Fibroblast of lung (primary cell): Measurements from ENCODE around the gene VCAM1.

Source experiments
- CTCF ChIP-seq, 2 donors: IDR thresholded peaks in 1 of 2; conservative IDR thresholded peaks in 1 of 2; 1 replicate in 1 of 2; 2 replicates in 1 of 2; pipeline ENCODE4 v1.5.1; 2011 to 2012; ENCODE audit warnings: low read length in 2 of 2, control low read depth in 1 of 2, inconsistent platforms in 1 of 2, low read depth in 1 of 2, mild to moderate bottlenecking in 1 of 2
- EZH2 ChIP-seq: IDR thresholded peaks from 2 replicates; pipeline ENCODE4 v1.5.1; 2012; ENCODE audit warnings: low read length, control low read depth, mild to moderate bottlenecking; ENCODE audit errors: missing control alignments

- TF ChIP-seq CTCF (conservative IDR thresholded peaks at IDR 0.05 in 1 of 2, IDR thresholded peaks at IDR 0.05 in 1 of 2; ENCODE audit: low read depth in 1 of 2, low read length in 2 of 2) (no peak), EZH2 (no peak)
Measured at GRCh38 chr1:100722221-100722620, 2.7 kb downstream of the VCAM1 start.
